ENCODE data around the gene GPR84. TPM values are rescaled to one million over a fixed set of nuclear protein-coding genes. Genes with fewer than 3 reads are reported as not detected.
A peak's percentile ranks its signal among the peaks of the same experiment; 100 is the strongest.

GPR84 gene
- total RNA-seq, 1 donor from 2014 or later: not detected

DNA sequence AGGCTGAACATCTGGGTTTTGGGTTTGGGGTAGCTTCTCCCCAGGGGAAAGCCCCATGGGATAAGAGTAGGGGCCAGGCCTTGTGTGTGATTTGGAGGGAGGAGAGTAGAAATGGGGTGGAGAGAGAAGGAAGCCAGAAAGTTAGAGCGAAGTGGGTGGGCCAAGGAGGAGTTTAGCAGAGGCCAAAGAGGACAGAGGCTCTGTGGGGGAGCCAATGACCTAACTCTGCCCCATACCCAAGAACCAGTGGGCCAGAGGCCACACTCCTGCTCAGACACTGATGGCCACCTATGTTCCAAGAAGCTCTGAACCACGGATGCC, 10.9 kb upstream of the GPR84 start:
- no peak for DNase-seq (ENCODE audit: extremely low read depth, low read depth, low spot score)

DNA sequence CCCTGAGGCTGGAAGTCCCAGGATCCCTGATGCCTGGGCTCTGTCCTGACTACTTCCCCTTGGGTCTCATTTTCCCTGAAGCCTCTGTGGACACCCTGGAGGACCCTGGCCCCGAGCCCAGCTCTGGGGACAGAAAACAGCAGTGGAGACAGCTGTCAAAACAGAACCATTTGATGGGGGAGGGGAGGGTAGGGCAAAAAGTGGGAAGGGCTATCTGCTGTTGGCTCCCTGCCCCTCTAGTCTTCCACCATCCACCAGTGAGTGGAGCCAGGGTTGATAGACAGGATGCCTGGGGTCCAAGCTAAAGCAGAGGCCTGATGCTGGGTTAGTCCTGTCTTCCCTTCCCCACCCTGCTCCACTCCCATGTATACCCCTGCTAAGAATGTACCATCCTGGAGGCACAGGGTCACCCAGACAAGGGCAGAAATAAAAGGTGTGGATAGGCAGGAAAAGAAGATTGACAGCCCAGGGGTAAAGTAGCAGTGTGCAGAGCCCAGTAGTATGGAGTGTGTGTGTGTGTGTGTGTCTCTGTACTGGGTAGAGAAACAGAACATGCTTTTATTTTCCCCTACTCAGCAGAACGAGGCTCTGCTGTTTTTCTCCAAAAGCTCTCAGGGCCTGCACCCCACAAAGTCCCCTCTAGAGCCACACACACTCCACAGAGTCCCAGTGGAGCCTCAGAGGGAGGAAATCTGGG, 10.4 kb upstream of the GPR84 start:
- no peak for DNase-seq (ENCODE audit: extremely low read depth, low read depth, low spot score)

DNA sequence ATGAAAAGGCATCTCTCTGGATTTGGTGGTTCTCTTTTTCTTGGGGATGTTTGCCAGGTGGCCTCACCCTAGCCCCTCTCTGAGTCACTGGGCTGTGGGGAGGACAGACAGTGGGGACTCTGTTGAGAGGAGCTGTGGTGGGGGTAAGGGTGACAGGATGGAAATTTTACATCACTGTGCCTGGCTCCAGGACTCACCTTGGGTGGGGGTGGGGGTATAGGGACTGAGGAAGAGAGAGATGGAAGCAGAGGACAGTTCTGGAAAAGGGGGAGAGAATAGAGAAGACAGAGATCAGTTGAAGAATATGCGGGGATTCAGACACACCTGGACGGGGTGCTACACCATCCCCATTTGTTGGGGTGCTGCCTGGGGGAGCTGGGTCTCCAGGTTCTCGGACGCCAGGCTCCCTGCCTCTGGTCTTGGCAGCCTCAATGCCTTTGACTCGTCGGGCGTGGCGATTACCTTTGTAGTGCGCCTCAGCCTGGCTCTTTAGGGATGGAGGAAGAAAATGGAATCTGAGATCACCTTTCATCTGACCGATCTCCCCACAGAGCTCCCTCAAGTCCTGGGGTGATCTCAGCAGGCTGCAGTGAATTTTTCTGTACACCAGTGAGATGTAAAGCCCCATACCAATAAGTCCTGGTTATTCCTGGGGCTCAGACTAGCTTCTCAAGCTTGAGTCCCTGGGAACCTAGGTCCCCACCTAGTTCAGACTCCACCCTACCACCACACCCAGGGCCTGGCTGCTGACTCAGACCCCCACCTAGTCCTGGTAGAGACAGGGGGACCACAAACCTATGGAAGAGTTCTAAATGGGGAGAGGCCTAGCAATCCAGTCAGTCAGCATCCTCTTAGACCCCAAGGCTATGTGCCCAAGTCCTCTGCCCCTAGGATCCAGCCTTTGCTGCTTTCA, 9.6 kb upstream of the GPR84 start:
- no peak for DNase-seq (ENCODE audit: extremely low read depth, low read depth, low spot score)

DNA sequence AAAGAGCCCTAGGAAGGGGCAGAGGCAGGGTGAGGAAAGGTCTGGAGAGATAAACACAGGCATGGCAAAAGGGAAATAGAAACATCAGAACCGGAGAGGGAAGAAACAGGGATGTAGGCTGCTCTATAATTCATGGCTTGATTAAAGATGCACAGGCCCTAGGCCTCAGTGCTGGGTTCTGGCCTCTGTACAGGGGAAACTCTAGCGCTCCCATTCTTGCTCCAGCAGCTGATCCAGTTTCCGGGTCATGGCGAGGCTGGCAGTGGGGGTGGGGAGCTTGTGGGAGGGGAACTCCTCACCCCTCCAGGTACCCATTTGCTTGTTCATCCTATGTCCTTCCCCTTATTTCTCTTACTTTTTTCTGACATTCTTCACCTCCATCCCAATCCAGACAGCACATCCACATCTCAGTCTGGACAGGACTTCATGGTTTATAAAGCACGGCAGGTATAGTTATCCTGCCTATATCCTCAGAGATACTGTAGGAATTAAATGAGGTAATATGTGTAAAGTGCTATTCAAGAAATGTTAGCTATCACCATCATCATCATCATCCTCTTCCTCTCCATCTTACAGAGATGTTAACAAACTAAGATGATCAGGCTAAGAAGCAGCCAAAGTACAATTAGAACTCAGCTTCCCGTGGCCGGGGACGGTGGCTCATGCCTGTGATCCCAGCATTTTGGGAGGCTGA, 8.0 kb upstream of the GPR84 start:
- DNase-seq (ENCODE audit: extremely low read depth, low read depth, low spot score): no peak

DNA sequence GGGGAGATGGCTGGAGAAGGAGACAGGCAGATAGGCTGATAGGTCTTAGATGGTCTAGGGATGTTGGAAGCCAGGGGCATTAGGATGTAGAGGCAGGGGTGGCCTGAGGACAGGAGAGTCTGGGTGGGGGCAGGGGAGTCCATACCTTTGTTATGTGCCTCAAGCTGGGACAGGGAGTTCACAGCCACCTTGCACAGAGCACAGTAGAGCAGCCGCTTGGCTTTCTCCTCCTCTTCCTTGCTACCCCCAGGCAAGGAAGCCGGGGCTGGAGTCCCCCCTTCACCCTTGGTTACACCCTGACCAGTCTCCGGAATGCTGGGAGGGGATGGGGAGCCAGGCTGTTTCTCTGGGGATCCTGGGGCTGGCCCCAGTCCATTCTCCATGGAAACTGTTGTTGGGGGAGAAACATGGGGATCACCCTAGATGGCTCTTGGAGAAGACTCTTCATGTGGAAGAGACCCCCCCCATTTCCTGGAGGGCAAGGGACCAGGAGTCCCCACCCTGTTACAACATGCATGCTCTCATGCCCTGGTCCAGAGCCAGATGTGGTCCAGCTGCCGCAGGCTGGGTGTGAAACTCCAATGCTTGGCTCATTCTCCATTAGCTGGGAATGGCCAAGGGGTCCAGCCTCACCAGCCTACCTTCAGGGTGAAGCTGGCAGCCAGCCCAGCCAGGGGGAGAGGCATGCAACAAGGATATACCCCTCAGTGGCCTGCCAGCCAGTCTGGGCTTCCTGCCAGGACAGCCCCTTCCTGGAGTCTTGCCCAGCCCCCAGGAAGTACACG, 7.2 kb upstream of the GPR84 start:
- no peak for DNase-seq (ENCODE audit: extremely low read depth, low read depth, low spot score)

DNA sequence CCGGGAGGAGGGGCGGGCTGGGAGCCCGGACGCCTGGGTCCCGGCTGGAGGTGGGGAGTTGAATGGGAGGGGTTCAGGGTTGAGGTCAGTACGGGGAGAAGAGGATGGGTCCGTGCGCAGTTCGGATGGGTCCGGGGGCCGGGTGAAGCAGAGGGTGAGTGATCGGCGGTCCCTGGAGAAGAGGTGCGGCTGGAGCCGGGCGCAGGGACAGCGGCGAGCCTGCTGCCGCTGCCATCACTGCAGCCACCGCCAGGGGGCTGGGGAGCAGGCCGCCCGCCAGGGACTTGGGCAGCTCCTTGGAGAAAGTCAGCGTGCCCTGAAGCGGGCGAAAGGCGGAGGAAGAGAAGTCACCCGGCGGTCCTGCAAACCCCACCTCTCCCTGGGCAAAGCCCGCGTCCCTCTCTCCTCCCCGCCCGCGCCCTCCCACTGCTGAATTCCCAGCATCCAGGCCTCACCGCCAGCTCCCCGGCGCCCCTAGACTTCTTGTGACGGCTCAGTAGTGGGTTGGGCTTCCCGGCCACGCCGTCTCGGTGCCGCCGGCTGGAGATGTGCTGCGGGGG, 6.0 kb upstream of the GPR84 start:
- no peak for DNase-seq (ENCODE audit: extremely low read depth, low read depth, low spot score)

DNA sequence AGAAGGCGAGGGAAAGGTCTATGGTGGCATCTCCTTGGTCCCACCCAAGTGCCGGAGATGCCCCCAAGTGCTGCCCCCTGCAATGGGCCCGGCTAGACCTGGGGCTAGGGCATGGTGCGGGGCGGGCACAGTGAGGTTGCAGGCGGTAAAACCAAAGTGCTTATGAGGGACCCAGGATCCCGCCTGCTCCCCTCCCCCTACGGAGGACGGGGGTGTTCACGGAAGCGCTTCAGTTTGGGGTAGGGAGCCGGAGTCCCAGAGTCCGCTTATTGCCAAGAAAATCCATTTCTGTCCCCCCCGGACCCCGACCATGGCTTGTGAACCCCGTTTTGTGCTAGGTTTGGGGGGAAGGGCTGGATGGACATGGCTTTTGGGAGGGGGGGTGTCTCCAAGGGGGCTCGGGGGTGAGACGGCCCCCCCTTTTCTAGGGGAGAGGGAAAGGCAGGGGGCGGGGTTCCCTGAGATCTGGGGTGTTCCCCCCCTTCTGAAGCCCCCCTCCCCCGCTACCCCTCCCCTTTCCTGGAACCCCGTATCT, 5.4 kb upstream of the GPR84 start:
- DNase-seq (ENCODE audit: extremely low read depth, low read depth, low spot score): no peak

DNA sequence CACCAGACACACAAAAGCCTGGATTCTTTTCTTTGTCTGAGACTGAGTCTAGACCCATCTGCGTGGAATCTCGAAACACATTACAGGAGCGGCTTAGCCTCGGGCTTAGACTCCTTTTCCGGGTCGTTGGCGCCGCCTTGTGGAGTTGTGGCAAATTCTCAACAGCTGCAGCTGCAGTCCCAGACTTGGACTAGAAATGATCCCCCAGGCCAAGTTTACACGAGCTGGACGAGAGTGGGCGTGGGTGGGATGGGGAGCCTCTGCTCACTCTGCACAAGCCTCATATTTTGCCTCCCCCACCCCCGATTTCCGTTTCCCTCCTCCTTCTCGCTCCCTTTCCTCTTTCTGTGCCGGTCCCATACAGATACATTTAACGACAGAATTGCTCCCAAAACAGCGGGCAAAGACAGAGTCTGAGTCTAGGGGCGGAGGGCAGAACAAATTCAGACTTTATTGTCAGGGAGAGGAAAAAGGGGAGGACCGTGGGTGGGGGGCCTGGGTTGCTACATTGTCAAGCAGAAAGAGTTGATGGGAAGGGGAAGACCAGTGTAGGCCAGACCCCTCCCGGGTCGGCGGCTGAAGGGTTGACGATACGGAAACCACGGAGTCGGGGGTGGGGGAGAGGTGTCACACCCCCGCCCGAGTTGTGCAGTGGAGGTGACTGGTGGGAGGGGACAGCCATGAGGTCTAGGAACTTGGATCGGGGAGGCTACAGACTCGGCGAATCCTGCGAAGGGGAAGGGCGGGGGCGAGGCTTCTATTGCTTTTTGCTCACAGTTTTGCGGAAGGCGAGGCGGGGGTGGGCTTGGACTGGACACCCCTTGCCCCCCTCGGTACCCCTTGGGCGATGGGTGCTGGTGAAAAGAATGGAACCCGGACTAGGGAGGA, 4.7 kb upstream of the GPR84 start:
- DNase-seq (ENCODE audit: extremely low read depth, low read depth, low spot score): peak; percentile 71

DNA sequence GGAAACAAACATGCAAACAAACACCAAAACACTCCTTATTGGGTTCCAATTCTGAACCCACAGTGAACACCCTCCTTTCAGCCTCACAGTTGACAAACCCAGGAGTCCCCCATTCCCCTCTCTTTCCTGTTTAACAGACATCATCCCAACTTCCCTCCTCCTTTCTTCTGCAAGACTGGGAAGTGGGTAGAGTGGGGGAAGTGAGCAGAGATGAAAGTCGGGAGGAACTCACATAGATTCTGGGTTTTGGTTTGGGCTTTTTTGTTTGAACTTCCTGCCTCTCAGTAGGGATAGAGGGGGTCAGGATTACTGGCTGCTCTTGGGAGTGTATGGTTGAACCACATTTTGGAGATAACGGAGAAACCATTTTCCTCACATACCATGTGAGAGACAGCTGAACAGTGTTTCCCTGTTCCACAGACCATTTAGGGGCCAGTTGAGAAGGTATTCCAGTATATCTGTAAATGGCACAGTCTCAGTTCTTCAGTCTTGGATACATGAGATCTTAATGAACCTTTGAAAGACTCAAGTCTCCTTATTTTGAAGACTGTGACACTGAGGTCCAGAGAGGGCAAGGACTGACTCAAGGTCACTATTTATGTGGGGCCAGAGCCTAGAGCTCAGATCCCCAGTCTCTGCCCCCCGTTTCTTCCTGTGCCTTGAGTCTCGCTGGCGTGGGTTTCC, 3.9 kb upstream of the GPR84 start:
- DNase-seq (ENCODE audit: extremely low read depth, low read depth, low spot score): no peak

DNA sequence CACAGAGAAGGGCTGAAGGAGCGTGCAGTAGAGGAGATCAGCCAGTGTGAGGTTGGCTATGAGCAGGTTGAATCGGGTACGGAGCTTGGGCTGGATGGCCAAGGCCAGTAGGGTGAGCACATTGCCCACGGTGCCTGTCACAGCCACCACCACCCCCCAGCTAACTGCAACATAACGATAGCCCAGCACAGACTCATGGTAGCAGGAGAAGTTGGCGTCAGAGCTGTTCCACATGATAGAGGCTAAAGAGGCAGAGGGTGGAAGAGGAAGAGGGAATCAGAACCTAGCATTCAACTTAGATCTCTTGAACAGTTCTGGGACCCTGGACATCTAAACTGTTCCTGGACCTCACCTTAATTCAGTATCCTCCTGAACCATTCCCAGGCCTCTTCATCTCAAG, 668 bp downstream of the GPR84 start:
- no peak for DNase-seq (ENCODE audit: extremely low read depth, low read depth, low spot score)

DNA sequence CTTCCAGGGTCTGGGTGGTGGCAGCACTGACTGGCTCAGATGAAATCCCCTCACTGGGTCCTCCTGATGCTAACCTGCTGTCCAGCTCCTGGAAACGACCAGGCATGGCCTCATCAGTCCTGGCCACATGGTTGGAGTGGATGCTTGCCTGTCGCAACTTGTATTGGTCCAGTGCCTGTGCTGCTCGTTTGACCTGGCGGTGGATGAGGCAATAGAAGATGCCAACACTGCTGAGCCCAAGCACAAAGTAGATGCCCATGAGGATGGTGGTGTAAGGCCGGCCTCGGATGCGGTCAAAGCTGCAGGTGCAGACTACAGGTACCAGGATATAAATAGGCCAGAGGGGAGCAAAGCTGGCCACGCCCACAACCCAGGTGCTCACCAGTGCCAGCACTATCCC, 1.2 kb downstream of the GPR84 start:
- no peak for DNase-seq (ENCODE audit: extremely low read depth, low read depth, low spot score)

DNA sequence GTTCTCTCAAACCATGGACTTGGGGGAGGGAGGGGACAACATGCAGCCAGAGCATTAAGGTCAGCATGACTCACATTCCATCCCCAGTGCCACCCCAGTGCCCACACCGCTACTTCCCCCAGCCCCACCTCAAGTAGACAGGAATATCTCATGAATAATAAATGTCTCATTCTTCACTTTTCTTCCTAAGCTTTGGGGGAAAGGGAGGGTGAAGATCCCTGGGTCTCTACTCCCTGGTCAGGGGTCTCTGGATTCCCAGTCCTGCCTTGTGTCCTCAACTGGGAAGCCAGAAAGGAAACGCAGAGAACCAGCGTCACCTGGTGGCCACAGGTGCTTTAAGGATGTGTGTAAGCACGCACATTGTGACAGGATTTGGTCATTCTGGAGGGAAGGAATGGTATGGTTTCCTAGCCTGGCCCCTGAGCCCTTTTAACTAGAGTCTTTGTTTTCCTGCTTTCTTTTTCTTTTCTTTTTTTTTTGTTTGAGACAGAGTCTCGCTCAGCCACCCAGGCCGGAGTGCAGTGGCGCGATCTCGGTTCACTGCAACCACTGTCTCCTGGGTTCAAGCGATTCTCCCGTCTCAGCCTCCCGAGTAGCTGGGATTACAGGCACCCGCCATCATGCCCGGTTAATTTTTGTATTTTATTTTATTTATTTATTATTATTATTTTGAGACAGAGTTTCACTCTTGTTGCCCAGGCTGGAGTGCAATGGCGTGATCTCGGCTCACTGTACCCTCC, 3.4 kb downstream of the GPR84 start:
- DNase-seq (ENCODE audit: extremely low read depth, low read depth, low spot score): no peak

DNA sequence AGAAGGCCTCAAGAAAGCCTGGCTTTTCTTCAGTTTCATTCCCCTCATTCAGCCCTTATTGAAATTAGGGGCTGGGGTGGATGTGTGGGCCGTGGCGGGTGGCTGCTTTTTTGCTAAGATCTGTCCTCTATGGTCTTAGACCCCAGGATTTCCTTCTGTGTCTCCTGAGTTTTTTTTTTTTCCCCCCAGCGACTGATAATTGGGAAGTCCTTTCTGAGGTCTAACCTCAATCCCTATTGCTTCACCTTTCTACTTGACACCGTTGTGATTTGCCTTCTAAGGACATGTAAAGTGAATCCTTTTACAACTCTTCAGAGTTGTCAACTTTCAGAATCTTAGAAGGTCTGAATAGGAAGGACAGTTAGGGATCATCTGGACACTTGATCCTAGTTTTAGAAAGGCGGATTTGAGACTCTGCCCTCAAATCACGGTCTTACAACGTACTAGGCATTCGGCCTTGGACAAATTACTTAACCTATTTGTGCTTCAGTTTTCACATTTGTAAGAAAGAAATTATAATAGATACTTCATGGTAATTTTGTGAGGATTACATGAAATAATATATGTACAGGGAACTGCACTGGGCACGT, 4.4 kb downstream of the GPR84 start:
- DNase-seq (ENCODE audit: extremely low read depth, low read depth, low spot score): no peak

DNA sequence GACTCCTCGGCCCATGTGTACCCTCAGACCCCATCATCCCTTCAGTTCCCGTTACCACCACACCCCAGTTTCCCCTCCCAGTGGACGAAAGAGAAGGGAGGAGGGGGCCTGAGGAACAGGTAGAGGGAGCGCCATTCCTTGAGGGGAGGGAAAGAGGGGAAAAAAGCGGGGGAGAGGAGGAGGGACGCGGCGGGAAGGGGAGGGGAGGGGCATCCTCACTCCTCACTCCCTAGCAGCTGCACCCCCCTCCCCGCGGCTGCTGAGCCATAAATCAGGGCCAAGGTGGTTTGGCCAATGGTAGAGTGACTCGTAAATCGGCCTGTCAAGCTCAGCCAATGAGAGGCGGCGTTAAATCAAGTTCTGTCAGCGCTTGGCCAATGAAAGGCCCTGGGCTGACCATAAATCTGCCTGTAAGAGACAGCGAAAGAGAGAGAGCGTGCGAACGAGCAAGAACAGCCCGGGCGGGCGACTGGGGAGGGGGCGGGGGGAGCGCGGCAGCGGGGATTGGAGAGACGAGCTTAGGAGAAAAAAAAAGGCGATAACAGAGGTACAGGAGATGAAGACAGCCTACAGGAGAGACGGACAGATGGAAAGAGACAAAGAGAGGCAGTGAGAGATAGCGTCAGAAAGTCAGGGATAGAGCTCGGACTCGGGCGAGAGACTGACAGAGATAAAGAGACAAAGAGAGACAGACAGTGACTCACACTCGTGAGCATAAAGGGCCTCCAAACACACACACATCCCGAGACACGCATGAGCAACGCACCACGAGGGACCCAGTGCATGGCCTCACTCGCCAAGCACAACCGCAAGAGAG, 5.1 kb downstream of the GPR84 start:
- peak; percentile 97 for DNase-seq (ENCODE audit: extremely low read depth, low read depth, low spot score)

DNA sequence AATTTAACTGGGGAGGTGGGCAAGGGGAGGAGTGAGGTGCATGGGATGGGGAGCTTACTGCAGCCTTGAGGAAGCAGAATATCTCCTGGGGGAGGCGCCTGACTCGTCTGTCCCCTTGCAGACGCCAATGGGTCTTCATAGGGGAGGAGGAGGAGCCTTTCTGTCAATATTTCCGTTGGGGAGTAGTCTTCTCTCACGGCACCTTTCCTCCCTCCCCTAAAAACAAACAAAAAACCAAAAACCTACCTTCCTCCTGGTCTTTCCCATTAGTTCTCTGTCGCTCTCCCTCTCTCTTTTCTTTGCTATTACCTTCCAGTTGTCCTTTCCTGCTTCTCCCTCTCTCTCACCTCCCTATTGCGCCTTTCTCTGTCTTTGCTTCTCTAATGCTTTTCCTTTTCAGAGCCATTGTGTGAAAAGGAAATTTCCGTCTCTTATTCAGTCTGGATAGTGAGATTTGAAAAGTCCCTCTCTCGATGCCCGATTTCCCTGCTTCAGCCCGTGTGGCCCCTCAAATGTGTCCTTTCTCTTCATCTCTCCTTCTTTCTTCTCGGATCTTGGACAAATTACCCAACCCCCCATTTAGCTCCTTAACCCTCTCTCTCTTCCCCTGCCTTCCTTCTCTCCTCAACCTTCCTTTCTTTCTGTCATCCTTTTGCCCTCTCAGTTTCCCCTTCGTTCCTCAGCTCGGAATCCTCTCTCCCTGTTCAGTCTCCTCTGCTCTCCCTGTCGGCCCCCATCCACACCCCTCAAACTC, 5.9 kb downstream of the GPR84 start:
- no peak for DNase-seq (ENCODE audit: extremely low read depth, low read depth, low spot score)

DNA sequence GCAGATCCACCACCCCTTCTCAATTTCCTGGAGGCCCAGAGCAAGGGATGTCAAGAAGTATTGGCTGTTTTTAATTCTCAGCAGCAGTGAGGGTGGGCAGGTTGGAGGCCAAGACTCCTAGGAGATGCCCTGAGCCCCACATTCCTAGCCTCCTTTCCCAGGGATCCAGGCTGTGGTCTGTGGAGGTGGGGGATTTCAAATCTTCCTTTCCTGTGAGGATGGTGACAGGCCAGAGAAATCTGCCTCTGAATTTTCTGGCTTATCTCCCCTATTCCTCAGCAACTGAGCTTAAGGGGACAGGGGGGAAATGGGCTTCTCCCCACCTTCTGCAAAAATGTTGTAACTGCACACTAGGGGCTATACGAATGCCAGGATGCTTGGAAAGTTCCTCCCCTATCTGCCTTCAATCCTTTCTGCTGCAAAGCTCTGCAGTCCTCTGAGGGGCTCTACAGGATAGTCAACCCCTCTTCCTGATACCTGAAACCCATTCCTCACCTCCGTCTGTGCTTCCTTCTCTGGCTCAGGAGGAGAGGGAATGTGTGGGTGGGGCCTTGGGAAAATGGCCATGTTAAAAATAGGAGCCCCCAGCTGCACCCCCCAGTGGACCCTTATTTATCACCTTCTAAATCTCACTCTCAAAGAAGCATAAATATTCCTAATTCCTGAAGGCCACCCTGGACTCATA, 6.6 kb downstream of the GPR84 start:
- DNase-seq (ENCODE audit: extremely low read depth, low read depth, low spot score): no peak

Measured in glomerular endothelial cell (primary cell).